Breast epithelium (tissue), 4 donors: ENCODE data around the gene EFNA2. TPM values are rescaled to one million over a fixed set of nuclear protein-coding genes. Genes with fewer than 3 reads are reported as not detected.

ENCODE experiments used
- DNase-seq, 2 donors: peaks; one replicate each; pipeline ENCODE4 v3.0.0-alpha.2; 2019; ENCODE audit warnings: low spot score in 2 of 2
- H3K27ac ChIP-seq, 2 donors: fragments of 200-600 bp; sonication (generic) in 1 of 2; one replicate each; pipeline ENCODE4 v1.5.1; 2016 to 2019; ENCODE audit warnings: mild to moderate bottlenecking in 1 of 2
- H3K27me3 ChIP-seq, 2 donors: fragments of 200-600 bp; sonication (generic) in 1 of 2; one replicate each; pipeline versions ENCODE4 v1.5.1 to v1.6.0; 2017 to 2019; ENCODE audit warnings: control low read depth in 1 of 2, mild to moderate bottlenecking in 1 of 2
- H3K36me3 ChIP-seq: fragments of 200-600 bp; one replicate; pipeline ENCODE4 v1.5.1; 2019
- H3K4me1 ChIP-seq, 2 donors: fragments of 200-600 bp; sonication (generic); one replicate each; pipeline ENCODE4 v1.5.1; 2016 to 2019; ENCODE audit warnings: control low read depth in 1 of 2
- H3K4me3 ChIP-seq, 3 donors: fragments of 200-600 bp; sonication (generic); 1 replicate in 2 of 3; 2 replicates in 1 of 3; pipeline ENCODE4 v1.5.1; 2016 to 2019; ENCODE audit warnings: mild to moderate bottlenecking in 3 of 3, moderate library complexity in 2 of 3
- H3K9me3 ChIP-seq, 2 donors: fragments of 200-600 bp; sonication (generic) in 1 of 2; one replicate each; pipeline ENCODE4 v1.5.1; 2016 to 2019; ENCODE audit warnings: control low read depth in 1 of 2
- POLR2A ChIP-seq: fragments of 450-650 bp; IDR thresholded peaks from one replicate; pipeline ENCODE4 v1.6.1; 2016; ENCODE audit warnings: antibody characterized with exemption, mild to moderate bottlenecking, moderate library complexity
- POLR2AphosphoS5 ChIP-seq, 3 donors: sonication (generic); formaldehyde crosslinking; IDR thresholded peaks; one replicate each; pipeline ENCODE4 v1.6.1; 2017; ENCODE audit warnings: antibody characterized with exemption in 3 of 3
- intact Hi-C: fragments of 100-400 bp; cut with DNase I; formaldehyde crosslinking; loops from one replicate; pipeline ENCODE4 v1.15.1; 2023; ENCODE audit warnings: low total_unique reads
- total RNA-seq, 3 donors: library from RNA; depleted of rRNA; stranded (reverse); fragments of >200 nt; gene quantifications; one replicate each; pipeline ENCODE4 v1.1.0, GENCODE V29; 2016
- TF ChIP-seq, protein P1 (sequence below), 3 donors: fragments of 450-650 bp; IDR thresholded peaks; one replicate each; pipeline ENCODE4 v1.5.1; 2016 to 2017; ENCODE audit warnings: antibody characterized with exemption in 3 of 3, mild to moderate bottlenecking in 3 of 3, moderate library complexity in 3 of 3

Gene EFNA2
- total RNA-seq, 3 donors from 2014 or later = 0.66 TPM; not detected in 2

GRCh38 chr19:1247748-1248138 lies 37.9 kb upstream of the EFNA2 start:
- TF ChIP-seq POLR2A = no peak
- peak in 1 of 3 donors; percentile 6 for TF ChIP-seq POLR2AphosphoS5 (IDR thresholded peaks at IDR 0.05)
- TF ChIP-seq, protein P1, sequence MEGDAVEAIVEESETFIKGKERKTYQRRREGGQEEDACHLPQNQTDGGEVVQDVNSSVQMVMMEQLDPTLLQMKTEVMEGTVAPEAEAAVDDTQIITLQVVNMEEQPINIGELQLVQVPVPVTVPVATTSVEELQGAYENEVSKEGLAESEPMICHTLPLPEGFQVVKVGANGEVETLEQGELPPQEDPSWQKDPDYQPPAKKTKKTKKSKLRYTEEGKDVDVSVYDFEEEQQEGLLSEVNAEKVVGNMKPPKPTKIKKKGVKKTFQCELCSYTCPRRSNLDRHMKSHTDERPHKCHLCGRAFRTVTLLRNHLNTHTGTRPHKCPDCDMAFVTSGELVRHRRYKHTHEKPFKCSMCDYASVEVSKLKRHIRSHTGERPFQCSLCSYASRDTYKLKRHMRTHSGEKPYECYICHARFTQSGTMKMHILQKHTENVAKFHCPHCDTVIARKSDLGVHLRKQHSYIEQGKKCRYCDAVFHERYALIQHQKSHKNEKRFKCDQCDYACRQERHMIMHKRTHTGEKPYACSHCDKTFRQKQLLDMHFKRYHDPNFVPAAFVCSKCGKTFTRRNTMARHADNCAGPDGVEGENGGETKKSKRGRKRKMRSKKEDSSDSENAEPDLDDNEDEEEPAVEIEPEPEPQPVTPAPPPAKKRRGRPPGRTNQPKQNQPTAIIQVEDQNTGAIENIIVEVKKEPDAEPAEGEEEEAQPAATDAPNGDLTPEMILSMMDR (IDR thresholded peaks at IDR 0.05) = no peak
- H3K4me3 ChIP-seq = peak overlapping the region; percentile 83 to 97 (median 94)
- H3K4me1 ChIP-seq = peaks cover 27 to 40% of the 10 kb centered on the region in 2 donors
- intact Hi-C loops = loop anchor here (5.0 kb wide), 1 partner anchor 1535 kb away; the partner anchor contains the start of gene SGTA
- DNase-seq = no peak
- no peaks in the 10 kb centered on the region for H3K27me3 ChIP-seq
- no peaks in the 10 kb centered on the region for H3K36me3 ChIP-seq
- peak overlapping the region; percentile 99 for H3K27ac ChIP-seq
- H3K9me3 ChIP-seq = no peaks in the 10 kb centered on the region

- Histone ChIP-seq H3K4me1 (peaks cover 27 to 36% of the 10 kb centered on the region in 2 donors), H3K27me3 (no peaks in the 10 kb centered on the region), H3K27ac (peak within 1 kb of the TSS; percentile 99), H3K9me3 (no peaks in the 10 kb centered on the region), H3K4me3 (peak within 1 kb of the TSS; percentile 83 to 97 (median 94)), H3K36me3 (no peaks in the 10 kb centered on the region)
- TF ChIP-seq, protein P1 (IDR thresholded peaks at IDR 0.05) = no peak
- TF ChIP-seq POLR2AphosphoS5 (IDR thresholded peaks at IDR 0.05) (peak; percentile 71 to 89 (median 81)), POLR2A (peak; percentile 81)
- intact Hi-C loops = loop anchor here (5.0 kb wide), 1 partner anchor 1534 kb away; the partner anchor contains the start of gene SGTA
- peak; percentile 74 to 84 for DNase-seq
These were observed 37.4 kb upstream of the EFNA2 start, which contains the start of gene MIDN for GRCh38 chr19:1248139-1248785. Gene MIDN, plus strand, starts transcription at chr19:1248583. Its CDS starts 1,714 bp downstream, at chr19:1250297.

DNA sequence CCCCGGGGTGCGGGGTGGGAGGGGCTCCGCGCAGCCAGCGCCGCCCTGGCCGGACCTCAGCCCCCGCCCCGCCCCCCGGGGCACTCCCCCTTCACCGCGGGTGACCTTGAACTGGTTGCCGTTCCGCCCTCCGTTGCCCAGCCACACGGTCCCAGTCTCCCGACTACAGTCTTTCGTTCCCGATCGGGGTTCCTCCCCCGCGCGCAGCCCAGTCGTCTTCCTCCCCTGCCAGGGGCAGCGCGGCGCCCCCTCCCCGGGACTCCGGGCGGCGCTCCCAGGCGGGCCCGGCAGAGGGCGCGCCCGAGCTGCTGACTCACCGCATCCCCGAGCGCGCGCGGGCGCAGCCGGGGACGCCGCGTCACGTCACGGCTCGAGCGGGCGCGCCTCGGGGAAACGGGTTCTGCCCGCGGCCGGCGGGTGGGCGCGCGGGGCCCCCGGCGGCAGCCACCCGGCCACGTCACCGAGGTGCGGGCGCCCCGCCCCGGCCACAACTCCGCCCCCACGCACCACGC lies 36.8 kb upstream of the EFNA2 start:
- Histone ChIP-seq H3K27me3 (no peaks in the 10 kb centered on the region), H3K4me1 (peaks cover 29 to 36% of the 10 kb centered on the region in 2 donors), H3K27ac (peak overlapping the region; percentile 99), H3K9me3 (no peaks in the 10 kb centered on the region), H3K36me3 (no peaks in the 10 kb centered on the region), H3K4me3 (peak overlapping the region; percentile 83 to 97 (median 94))
- intact Hi-C loops = loop anchor here (5.0 kb wide), 1 partner anchor 1533 kb away; the partner anchor contains the start of gene SGTA
- TF ChIP-seq POLR2A = no peak
- TF ChIP-seq, protein P1 (IDR thresholded peaks at IDR 0.05) = peak; percentile 64 to 99 (median 73)
- TF ChIP-seq POLR2AphosphoS5 (IDR thresholded peaks at IDR 0.05) = no peak
- DNase-seq = peak in 1 of 2 donors; percentile 68

DNA sequence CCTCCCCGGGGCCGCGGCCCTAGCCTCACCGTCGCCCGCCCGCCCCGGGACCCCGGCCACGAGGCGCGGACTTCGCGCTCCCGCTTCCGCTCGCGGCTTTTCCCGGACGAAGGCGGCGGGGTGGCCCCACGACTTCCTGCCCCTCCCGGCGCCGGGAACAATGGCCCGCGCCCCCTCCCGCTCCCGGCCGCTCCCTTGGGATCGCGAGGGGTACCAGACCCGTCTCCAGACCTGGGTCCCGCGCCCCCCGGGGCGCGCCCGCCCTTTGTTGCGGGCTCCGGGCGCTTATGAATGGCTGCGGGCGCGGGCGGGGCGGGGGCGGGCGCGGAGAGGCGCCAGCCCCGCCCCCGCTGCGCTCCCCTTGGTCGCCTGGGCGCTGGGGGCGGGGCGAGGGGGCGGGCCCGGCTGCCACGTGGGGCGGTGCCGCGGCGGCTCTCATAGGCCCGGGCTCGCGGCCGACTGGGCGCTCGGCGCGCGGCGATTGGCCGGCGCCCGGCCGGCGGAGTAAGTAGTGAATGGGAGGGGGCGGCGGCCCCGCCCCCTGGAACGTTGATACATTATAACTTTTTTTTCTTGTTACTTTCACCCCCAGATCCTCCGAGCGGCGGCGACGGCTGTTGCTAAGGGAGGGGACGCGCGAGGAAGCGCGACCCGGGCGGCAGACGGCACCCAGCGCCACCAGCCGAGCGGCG lies 36.2 kb upstream of the EFNA2 start:
- intact Hi-C loops = loop anchor here (5.0 kb wide), 1 partner anchor 1533 kb away; the partner anchor contains the start of gene SGTA
- peak; percentile 94 to 97 for DNase-seq

More for the DNA sequence above, 36.2 kb upstream of the EFNA2 start:
- peak overlapping the region; percentile 83 to 97 (median 94) for H3K4me3 ChIP-seq
- H3K9me3 ChIP-seq = no peaks in the 10 kb centered on the region
- H3K4me1 ChIP-seq = peaks cover 29 to 36% of the 10 kb centered on the region in 2 donors
- peak overlapping the region; percentile 99 for H3K27ac ChIP-seq
- peak; percentile 75 to 95 (median 78) for TF ChIP-seq POLR2AphosphoS5 (IDR thresholded peaks at IDR 0.05)
- peak; percentile 95 for TF ChIP-seq POLR2A
- TF ChIP-seq, protein P1 (IDR thresholded peaks at IDR 0.05) = no peak
- no peaks in the 10 kb centered on the region for H3K36me3 ChIP-seq
- no peaks in the 10 kb centered on the region for H3K27me3 ChIP-seq
